Testis (tissue), 5 donors: ENCODE results near the gene RABL3. TPM values are rescaled to one million over a fixed set of nuclear protein-coding genes. Genes with fewer than 3 reads are reported as not detected.
"Not testable (repeated sequence)": the region's sequence is repeated elsewhere in the genome, so short reads cannot be mapped to it uniquely, and the experiment has no call there.

ENCODE experiments used
- DNase-seq: peaks from one replicate; pipeline ENCODE4 v3.0.0-alpha.2; 2019
- H3K27ac ChIP-seq, 2 donors: fragments of 200-600 bp; sonication (generic); one replicate each; pipeline ENCODE4 v1.5.1; 2019
- H3K27me3 ChIP-seq: fragments of 200-600 bp; sonication (generic); one replicate; pipeline ENCODE4 v1.5.1; 2019
- H3K36me3 ChIP-seq: fragments of 200-600 bp; sonication (generic); one replicate; pipeline ENCODE4 v1.5.1; 2017; ENCODE audit warnings: low read depth; ENCODE audit errors: missing control alignments
- H3K4me1 ChIP-seq: fragments of 200-600 bp; sonication (generic); one replicate; pipeline ENCODE4 v1.5.1; 2019
- H3K4me3 ChIP-seq, 2 donors: fragments of 200-600 bp; sonication (generic); one replicate each; pipeline ENCODE4 v1.5.1; 2017 to 2019
- H3K9me3 ChIP-seq: fragments of 200-600 bp; sonication (generic); one replicate; pipeline ENCODE4 v1.5.1; 2017
- POLR2A ChIP-seq: fragments of 450-650 bp; IDR thresholded peaks from one replicate; pipeline ENCODE4 v1.6.1; 2017; ENCODE audit warnings: antibody characterized with exemption, mild to moderate bottlenecking, moderate library complexity
- WGBS, 2 donors: methylation state at CpG; one replicate each; pipeline ENCODE4 v1.1.5; 2018; 5-methylcytosine and 5-hydroxymethylcytosine counted together
- intact Hi-C: fragments of 100-400 bp; cut with DNase I; formaldehyde crosslinking; loops from one replicate; pipeline ENCODE4 v1.15.1; 2023; ENCODE audit warnings: low total_unique reads
- long read RNA-seq, 2 donors: transcript quantifications; one replicate each; lab custom pipeline, GENCODE V29; 2026
- polyA plus RNA-seq: library from polyadenylated mRNA; stranded (reverse); fragments of 350-450 nt; fragmentation: Illumina TruSeq; extraction: RNeasy Lipid Tissue Mini Kit (QIAGEN cat#74804); gene quantifications from one replicate; pipeline ENCODE4 v1.2.3, GENCODE V29; 2014; ENCODE audit warnings: low read depth, low replicate concordance; ENCODE audit not compliant: insufficient read depth
- total RNA-seq, 2 donors: library from RNA; depleted of rRNA; stranded (reverse); fragments of >200 nt; gene quantifications; one replicate each; pipeline ENCODE4 v1.2.3, GENCODE V29; 2016
- TF ChIP-seq, protein P1 (sequence below), 3 experiments: fragments of 450-650 bp in 2 of 3; fragments of 200-600 bp in 1 of 3; sonication (generic) in 1 of 3; IDR thresholded peaks; one replicate each; pipeline ENCODE4 v1.5.1; 2016 to 2019; ENCODE audit warnings: antibody characterized with exemption in 3 of 3, mild to moderate bottlenecking in 2 of 3, moderate library complexity in 1 of 3

Gene RABL3, protein sequence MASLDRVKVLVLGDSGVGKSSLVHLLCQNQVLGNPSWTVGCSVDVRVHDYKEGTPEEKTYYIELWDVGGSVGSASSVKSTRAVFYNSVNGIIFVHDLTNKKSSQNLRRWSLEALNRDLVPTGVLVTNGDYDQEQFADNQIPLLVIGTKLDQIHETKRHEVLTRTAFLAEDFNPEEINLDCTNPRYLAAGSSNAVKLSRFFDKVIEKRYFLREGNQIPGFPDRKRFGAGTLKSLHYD
- total RNA-seq (10 to 100 TPM; 11.1 to 11.3 TPM), polyA plus RNA-seq (19.6 TPM)
- long read RNA-seq, donor 1, transcript RABL3-201 (8 exons, 3,883 nt): major isoform, 14 of 15 reads
- long read RNA-seq, donor 1, partial matches to known transcripts: 0 of 15 reads
- long read RNA-seq, donor 1, other reads (novel, unspliced or antisense): 0 of 15 reads
- long read RNA-seq, donor 2, transcript RABL3-201 (8 exons, 3,883 nt): major isoform, 6 of 6 reads
- long read RNA-seq, donor 2, partial matches to known transcripts: 0 of 6 reads
- long read RNA-seq, donor 2, other reads (novel, unspliced or antisense): 0 of 6 reads

DNA sequence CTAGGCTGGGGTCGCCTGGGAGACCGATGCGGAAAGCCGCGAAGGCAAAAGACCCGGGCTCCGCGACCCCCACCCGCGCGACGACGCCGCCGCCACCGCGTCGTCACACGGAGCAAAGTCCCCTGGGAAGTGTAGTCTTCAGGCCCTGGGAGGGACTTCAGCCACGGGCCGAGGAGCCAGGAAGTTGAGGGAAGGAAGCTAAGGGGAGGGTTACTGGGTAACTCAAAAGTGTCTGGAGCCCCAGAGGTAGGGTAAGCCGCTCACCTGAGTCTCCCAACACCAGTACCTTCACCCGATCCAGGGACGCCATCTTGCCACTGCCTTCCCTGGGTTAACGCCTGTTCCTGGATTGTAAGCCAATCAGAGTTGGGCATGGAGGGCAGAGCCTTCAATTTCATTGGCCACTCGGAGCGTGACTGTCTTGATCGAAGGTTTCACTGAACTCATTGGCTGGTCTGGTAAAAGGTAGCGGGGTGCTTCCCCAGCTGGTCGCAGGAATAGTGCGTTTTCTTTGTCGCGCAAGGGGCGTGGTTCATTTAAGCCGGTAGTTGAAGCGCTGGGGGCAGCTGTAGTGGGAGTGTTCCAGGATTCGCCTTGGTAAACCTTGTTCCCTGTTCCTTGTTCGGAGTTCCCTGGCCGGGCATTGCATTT, at the start of gene RABL3, which contains the start of gene GTF2E1:
Gene RABL3, minus strand, starts transcription at position 319 of the 651 bp plus-strand sequence. Its CDS starts 9 bp downstream, at position 310.
Gene GTF2E1, plus strand, starts transcription at position 547 of the 651 bp plus-strand sequence. CDS start 7,809 bp downstream, outside the sequence.
- Histone ChIP-seq H3K36me3 (no peaks in the 10 kb centered on the region), H3K9me3 (no peaks in the 10 kb centered on the region), H3K27me3 (no peaks in the 10 kb centered on the region), H3K4me1 (peaks cover 5% of the 10 kb centered on the region), H3K27ac (peak within 1 kb of the TSS; percentile 93 to 96), H3K4me3 (peak within 1 kb of the TSS; percentile 87 to 90)
- TF ChIP-seq POLR2A: peak; percentile 5
- TF ChIP-seq, protein P1, sequence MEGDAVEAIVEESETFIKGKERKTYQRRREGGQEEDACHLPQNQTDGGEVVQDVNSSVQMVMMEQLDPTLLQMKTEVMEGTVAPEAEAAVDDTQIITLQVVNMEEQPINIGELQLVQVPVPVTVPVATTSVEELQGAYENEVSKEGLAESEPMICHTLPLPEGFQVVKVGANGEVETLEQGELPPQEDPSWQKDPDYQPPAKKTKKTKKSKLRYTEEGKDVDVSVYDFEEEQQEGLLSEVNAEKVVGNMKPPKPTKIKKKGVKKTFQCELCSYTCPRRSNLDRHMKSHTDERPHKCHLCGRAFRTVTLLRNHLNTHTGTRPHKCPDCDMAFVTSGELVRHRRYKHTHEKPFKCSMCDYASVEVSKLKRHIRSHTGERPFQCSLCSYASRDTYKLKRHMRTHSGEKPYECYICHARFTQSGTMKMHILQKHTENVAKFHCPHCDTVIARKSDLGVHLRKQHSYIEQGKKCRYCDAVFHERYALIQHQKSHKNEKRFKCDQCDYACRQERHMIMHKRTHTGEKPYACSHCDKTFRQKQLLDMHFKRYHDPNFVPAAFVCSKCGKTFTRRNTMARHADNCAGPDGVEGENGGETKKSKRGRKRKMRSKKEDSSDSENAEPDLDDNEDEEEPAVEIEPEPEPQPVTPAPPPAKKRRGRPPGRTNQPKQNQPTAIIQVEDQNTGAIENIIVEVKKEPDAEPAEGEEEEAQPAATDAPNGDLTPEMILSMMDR (IDR thresholded peaks at IDR 0.05): no peak
- 0% methylated on average over 30 to 39 of the region's 39 CpGs for WGBS, 2 donors
- peak; percentile 99 for DNase-seq
- intact Hi-C loops: no loop called here

DNA sequence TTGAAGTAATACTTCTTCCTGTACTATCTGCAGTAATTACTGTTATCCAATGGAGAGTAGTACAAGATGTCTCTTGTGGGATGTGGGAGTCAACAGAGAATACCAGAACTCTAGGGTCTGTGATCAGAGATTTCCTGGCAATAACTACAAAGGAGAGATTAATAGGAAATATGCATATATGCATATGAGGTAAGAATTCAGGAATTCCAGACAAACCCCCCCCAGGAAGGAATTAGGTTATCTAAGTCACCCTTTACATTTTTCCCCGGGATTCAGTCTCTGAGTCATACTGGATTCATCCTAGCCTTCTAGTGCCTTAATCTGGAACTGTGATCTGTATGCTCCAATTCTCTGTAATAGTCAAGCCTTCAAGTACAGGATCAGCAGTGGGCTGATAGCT, 49.6 kb upstream of the RABL3 start:
- no peak for TF ChIP-seq POLR2A
- TF ChIP-seq, protein P1 (IDR thresholded peaks at IDR 0.05): no peak
- Histone ChIP-seq H3K4me1 (no peaks in the 10 kb centered on the region), H3K27me3 (no peaks in the 10 kb centered on the region), H3K9me3 (no peaks in the 10 kb centered on the region), H3K27ac (no peak overlapping the region), H3K4me3 (no peak overlapping the region), H3K36me3 (no peaks in the 10 kb centered on the region)
- DNase-seq: no peak
- intact Hi-C loops: loop anchor here (5.0 to 10.0 kb wide), 2 partner anchors 230 to 547 kb away; no protein-coding TSS in a partner anchor
- whole genome bisulfite sequencing, 2 donors: 84 to 89% methylated on average over 1 of the region's 1 CpG

DNA sequence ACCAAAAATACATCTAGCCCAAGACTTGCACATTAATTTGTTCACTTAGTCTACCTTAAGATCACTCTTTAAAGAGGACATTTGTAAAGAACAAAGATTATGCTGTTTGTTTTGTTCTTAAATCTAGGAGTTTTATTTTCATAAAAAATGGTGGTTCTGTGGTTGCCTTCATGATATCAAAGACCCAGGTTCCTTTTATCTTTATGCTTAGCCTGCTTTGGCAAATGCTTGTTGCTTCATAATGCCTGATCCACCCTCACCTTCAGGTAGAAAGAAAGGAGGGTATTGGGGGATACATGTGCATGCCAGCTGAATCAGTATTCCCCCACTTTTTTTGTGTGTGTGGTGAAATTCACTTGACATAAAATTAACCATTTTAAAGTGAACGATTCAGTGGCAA, 48.7 kb upstream of the RABL3 start:
- H3K27ac ChIP-seq: no peak overlapping the region
- no peaks in the 10 kb centered on the region for H3K36me3 ChIP-seq
- no peak for DNase-seq
- H3K9me3 ChIP-seq: no peaks in the 10 kb centered on the region
- H3K4me3 ChIP-seq: no peak overlapping the region
- WGBS, 2 donors: 79 to 90% methylated on average over 1 of the region's 1 CpG
- H3K27me3 ChIP-seq: no peaks in the 10 kb centered on the region
- no peak for TF ChIP-seq POLR2A
- TF ChIP-seq, protein P1 (IDR thresholded peaks at IDR 0.05): no peak
- H3K4me1 ChIP-seq: no peaks in the 10 kb centered on the region
- intact Hi-C loops: loop anchor here (5.0 to 10.0 kb wide), 2 partner anchors 229 to 546 kb away; no protein-coding TSS in a partner anchor

- intact Hi-C loops, H3K4me1 ChIP-seq, H3K36me3 ChIP-seq, H3K4me3 ChIP-seq, H3K9me3 ChIP-seq, DNase-seq, H3K27me3 ChIP-seq, H3K27ac ChIP-seq: not testable (repeated sequence)
- 74 to 91% methylated on average over 5 of the region's 5 CpGs for WGBS, 2 donors
Measured at GRCh38 chr3:120785832-120786231, 43.5 kb upstream of the RABL3 start.

- no peak overlapping the region for H3K4me3 ChIP-seq
- intact Hi-C loops: no loop called here
- WGBS, 2 donors: 90 to 96% methylated on average over 13 of the region's 13 CpGs
- TF ChIP-seq POLR2A: no peak
- TF ChIP-seq, protein P1 (IDR thresholded peaks at IDR 0.05): no peak
- H3K4me1 ChIP-seq: no peaks in the 10 kb centered on the region
- H3K9me3 ChIP-seq: no peaks in the 10 kb centered on the region
- no peak for DNase-seq
- no peak overlapping the region for H3K27ac ChIP-seq
- H3K36me3 ChIP-seq: no peaks in the 10 kb centered on the region
- no peaks in the 10 kb centered on the region for H3K27me3 ChIP-seq
Measured at GRCh38 chr3:120780977-120781376, 38.7 kb upstream of the RABL3 start.
